ENCODE results near the gene PRRC1. TPM values are rescaled to one million over a fixed set of nuclear protein-coding genes. Genes with fewer than 3 reads are reported as not detected.

The PRRC1 gene
- total RNA-seq, 4 donors from 2014 or later: 20.3 to 29.8 (median 24.8) TPM

DNA sequence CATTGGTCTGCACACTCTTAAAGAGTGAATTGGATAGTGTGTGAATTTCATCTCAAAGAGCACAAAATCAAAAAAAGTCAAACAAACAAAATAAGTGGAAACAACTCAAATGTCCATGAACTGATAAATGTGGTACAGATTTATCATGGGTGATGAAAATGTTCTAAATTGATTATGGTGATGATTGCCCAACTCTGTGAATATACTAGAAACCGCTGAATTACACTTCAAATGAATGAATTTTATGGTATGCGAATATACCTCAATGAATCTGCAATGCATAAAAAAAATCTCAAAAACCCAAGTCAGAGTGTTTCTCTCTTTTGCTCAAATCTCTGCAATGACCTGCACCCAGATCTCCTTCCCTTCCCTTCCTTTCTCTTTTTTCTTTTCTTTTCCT lies 64.0 kb downstream of the PRRC1 start:
- WGBS: 98% methylated on average over 2 of the region's 2 CpGs
- H3K9me3 ChIP-seq: no peaks in the 10 kb centered on the region
- H3K4me3 ChIP-seq: no peak overlapping the region
- no peak overlapping the region for H3K27ac ChIP-seq (replicated peaks in 1 of 4)
- no peak for DNase-seq (ENCODE audit: extremely low spot score)
- no peaks in the 10 kb centered on the region for H3K27me3 ChIP-seq
- peaks cover 0 to 6% (median 0%) of the 10 kb centered on the region in 4 donors for H3K4me1 ChIP-seq
- TF ChIP-seq POLR2A (IDR thresholded peaks at IDR 0.05; ENCODE audit: low read depth) (no peak), EP300 (IDR thresholded peaks at IDR 0.05) (no peak), POLR2AphosphoS5 (IDR thresholded peaks at IDR 0.05) (no peak)
- TF ChIP-seq, protein P1, sequence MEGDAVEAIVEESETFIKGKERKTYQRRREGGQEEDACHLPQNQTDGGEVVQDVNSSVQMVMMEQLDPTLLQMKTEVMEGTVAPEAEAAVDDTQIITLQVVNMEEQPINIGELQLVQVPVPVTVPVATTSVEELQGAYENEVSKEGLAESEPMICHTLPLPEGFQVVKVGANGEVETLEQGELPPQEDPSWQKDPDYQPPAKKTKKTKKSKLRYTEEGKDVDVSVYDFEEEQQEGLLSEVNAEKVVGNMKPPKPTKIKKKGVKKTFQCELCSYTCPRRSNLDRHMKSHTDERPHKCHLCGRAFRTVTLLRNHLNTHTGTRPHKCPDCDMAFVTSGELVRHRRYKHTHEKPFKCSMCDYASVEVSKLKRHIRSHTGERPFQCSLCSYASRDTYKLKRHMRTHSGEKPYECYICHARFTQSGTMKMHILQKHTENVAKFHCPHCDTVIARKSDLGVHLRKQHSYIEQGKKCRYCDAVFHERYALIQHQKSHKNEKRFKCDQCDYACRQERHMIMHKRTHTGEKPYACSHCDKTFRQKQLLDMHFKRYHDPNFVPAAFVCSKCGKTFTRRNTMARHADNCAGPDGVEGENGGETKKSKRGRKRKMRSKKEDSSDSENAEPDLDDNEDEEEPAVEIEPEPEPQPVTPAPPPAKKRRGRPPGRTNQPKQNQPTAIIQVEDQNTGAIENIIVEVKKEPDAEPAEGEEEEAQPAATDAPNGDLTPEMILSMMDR (IDR thresholded peaks at IDR 0.05): no peak
- no peaks in the 10 kb centered on the region for H3K36me3 ChIP-seq
- intact Hi-C loops (cut with DNase I): no loop called here

DNA sequence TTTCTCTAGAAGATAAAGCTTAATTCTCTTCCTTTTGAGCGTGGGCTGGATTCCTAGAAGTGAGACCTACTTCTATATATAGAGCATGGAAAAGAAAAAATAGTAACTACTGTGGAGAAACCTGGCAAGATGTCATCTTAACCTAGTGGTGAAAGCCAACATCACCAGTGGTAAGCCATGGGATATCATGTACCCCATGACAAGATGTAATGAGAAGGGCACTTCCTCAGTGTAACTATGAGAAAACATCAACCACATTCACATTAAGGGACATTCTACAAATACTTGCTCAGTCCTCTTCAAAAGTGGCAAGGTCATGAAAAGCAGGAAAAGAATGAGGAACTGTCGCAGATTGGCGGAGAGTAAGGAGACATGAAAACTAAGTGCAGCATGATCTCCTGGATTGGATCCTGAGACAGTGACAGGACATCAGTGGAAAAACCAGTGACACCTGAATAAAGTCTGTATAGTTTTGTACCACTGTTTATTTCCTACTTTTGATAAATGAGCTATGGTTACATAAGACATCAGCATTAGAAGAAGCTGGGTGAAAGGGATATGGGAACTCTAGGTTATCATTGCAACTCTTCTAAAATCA lies 65.4 kb downstream of the PRRC1 start:
- peaks cover 0 to 6% (median 0%) of the 10 kb centered on the region in 4 donors for H3K4me1 ChIP-seq
- no peak for DNase-seq (ENCODE audit: extremely low spot score)
- H3K9me3 ChIP-seq: no peaks in the 10 kb centered on the region
- H3K27ac ChIP-seq (replicated peaks in 1 of 4): no peak overlapping the region
- TF ChIP-seq POLR2AphosphoS5 (IDR thresholded peaks at IDR 0.05): no peak
- TF ChIP-seq POLR2A (IDR thresholded peaks at IDR 0.05; ENCODE audit: low read depth): no peak
- TF ChIP-seq, protein P1 (IDR thresholded peaks at IDR 0.05): no peak
- TF ChIP-seq EP300 (IDR thresholded peaks at IDR 0.05): no peak
- 53% methylated on average over 3 of the region's 3 CpGs for WGBS
- intact Hi-C loops (cut with DNase I): no loop called here
- H3K36me3 ChIP-seq: no peaks in the 10 kb centered on the region
- no peak overlapping the region for H3K4me3 ChIP-seq
- no peaks in the 10 kb centered on the region for H3K27me3 ChIP-seq

DNA sequence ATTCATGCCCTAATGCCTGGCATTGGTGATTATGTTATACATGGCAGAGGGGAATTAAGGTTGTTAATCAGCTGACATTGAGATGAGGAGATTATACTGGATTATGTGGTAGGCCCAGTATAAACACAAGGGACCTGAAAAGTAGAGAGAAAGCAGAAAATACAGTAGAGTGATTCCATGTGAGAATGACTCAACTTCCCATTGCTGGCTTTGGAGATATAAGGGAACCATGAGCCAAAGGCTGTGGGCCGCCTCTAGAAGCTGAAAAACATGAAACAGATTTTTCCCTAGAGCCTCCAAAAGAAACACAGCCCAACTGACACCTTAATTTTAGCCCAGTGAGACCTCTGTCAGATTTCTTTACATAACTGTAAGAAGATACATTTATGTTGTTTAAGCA lies 66.4 kb downstream of the PRRC1 start:
- H3K4me1 ChIP-seq: peaks cover 0 to 6% (median 0%) of the 10 kb centered on the region in 4 donors
- WGBS: 87% methylated on average over 1 of the region's 1 CpG

DNA sequence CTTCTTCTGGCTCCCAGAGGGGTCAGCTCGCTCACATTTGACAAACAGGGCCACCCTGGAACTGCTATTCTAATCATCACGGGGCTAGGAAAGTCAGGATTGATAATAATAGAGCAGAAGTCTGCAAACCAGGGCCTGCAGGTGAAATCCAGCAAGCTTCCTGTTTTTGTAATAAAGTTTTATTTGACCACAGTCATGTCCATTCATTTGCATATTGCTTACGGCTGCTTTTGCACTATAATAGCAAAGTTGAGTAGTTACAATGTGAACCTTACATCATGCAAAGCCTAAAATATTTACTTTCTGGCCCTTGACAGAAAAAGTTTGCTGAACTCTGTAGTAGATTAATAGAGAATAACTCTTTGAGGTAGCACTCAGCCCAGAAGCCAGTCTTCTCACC lies 68.2 kb downstream of the PRRC1 start:
- Histone ChIP-seq H3K27ac (replicated peaks in 1 of 4) (no peak overlapping the region), H3K4me3 (no peak overlapping the region), H3K27me3 (no peaks in the 10 kb centered on the region), H3K4me1 (peaks cover 0 to 6% (median 0%) of the 10 kb centered on the region in 4 donors), H3K9me3 (no peaks in the 10 kb centered on the region), H3K36me3 (no peaks in the 10 kb centered on the region)
- 68% methylated on average over 3 of the region's 3 CpGs for WGBS
- TF ChIP-seq EP300 (IDR thresholded peaks at IDR 0.05) (no peak), POLR2AphosphoS5 (IDR thresholded peaks at IDR 0.05) (no peak), POLR2A (IDR thresholded peaks at IDR 0.05; ENCODE audit: low read depth) (no peak)
- TF ChIP-seq, protein P1 (IDR thresholded peaks at IDR 0.05): no peak
- intact Hi-C loops (cut with DNase I): no loop called here
- no peak for DNase-seq (ENCODE audit: extremely low spot score)

More for the DNA sequence above, 66.4 kb downstream of the PRRC1 start:
- Histone ChIP-seq H3K27me3 (no peaks in the 10 kb centered on the region), H3K9me3 (no peaks in the 10 kb centered on the region), H3K27ac (replicated peaks in 1 of 4) (no peak overlapping the region), H3K36me3 (no peaks in the 10 kb centered on the region), H3K4me3 (no peak overlapping the region)
- no peak for DNase-seq (ENCODE audit: extremely low spot score)
- intact Hi-C loops (cut with DNase I): no loop called here
- TF ChIP-seq, protein P1 (IDR thresholded peaks at IDR 0.05): no peak
- TF ChIP-seq POLR2AphosphoS5 (IDR thresholded peaks at IDR 0.05): no peak
- no peak for TF ChIP-seq POLR2A (IDR thresholded peaks at IDR 0.05; ENCODE audit: low read depth)
- TF ChIP-seq EP300 (IDR thresholded peaks at IDR 0.05): no peak
